Measurements from ENCODE around the gene CAP1. TPM values are rescaled to one million over a fixed set of nuclear protein-coding genes. Genes with fewer than 3 reads are reported as not detected.

Gene CAP1
- total RNA-seq, result 100 to 1,000 TPM; 102 to 154 (median 123) TPM

GRCh38 chr1:40040511-40041465, at the start of gene CAP1:
TSS of gene CAP1 (plus strand) at chr1:40040729. CDS start at chr1:40059347, 18,618 bp downstream.
- peak within 1 kb of the TSS; percentile 95 for H3K27ac ChIP-seq
- WGBS, result 0% methylated on average over 12 of the region's 65 CpGs
- H3K4me1 ChIP-seq, result peaks cover 85% of the 10 kb centered on the region
- peak within 1 kb of the TSS; percentile 78 for H3K4me3 ChIP-seq
- DNase-seq (ENCODE audit: low spot score in 2 of 2), result peak; percentile 99 to 100
- TF ChIP-seq POLR2A (IDR thresholded peaks at IDR 0.05), result no peak
- no peak for TF ChIP-seq EP300 (IDR thresholded peaks at IDR 0.05)
- TF ChIP-seq POLR2AphosphoS5 (IDR thresholded peaks at IDR 0.05), result peak in 1 of 3 donors; percentile 56
- TF ChIP-seq CTCF (IDR thresholded peaks at IDR 0.05), result no peak
- no peaks in the 10 kb centered on the region for H3K9me3 ChIP-seq
- no peaks in the 10 kb centered on the region for H3K27me3 ChIP-seq
- H3K36me3 ChIP-seq, result no peaks in the 10 kb centered on the region

- no peak overlapping the region for H3K27ac ChIP-seq
- H3K27me3 ChIP-seq, result no peaks in the 10 kb centered on the region
- WGBS, result 72% methylated on average over 2 of the region's 2 CpGs
- no peak overlapping the region for H3K4me3 ChIP-seq
- DNase-seq (ENCODE audit: low spot score in 2 of 2), result no peak
- no peaks in the 10 kb centered on the region for H3K9me3 ChIP-seq
- TF ChIP-seq POLR2AphosphoS5 (IDR thresholded peaks at IDR 0.05), result no peak
- no peak for TF ChIP-seq CTCF (IDR thresholded peaks at IDR 0.05)
- no peak for TF ChIP-seq POLR2A (IDR thresholded peaks at IDR 0.05)
- no peak for TF ChIP-seq EP300 (IDR thresholded peaks at IDR 0.05)
- peaks cover 9% of the 10 kb centered on the region for H3K4me1 ChIP-seq
- H3K36me3 ChIP-seq, result no peaks in the 10 kb centered on the region
Observed at GRCh38 chr1:39992234-39992633, 48.3 kb upstream of the CAP1 start.

GRCh38 chr1:39992888-39993287, 47.6 kb upstream of the CAP1 start:
- Histone ChIP-seq H3K9me3 (no peaks in the 10 kb centered on the region), H3K27me3 (no peaks in the 10 kb centered on the region), H3K36me3 (no peaks in the 10 kb centered on the region), H3K4me1 (peaks cover 9% of the 10 kb centered on the region), H3K27ac (no peak overlapping the region), H3K4me3 (no peak overlapping the region)
- TF ChIP-seq POLR2AphosphoS5 (IDR thresholded peaks at IDR 0.05), result no peak
- TF ChIP-seq EP300 (IDR thresholded peaks at IDR 0.05), result no peak
- no peak for TF ChIP-seq POLR2A (IDR thresholded peaks at IDR 0.05)
- 93% methylated on average over 5 of the region's 5 CpGs for WGBS
- DNase-seq (ENCODE audit: low spot score in 2 of 2), result no peak

- Histone ChIP-seq H3K27me3 (no peaks in the 10 kb centered on the region), H3K27ac (no peak overlapping the region), H3K36me3 (no peaks in the 10 kb centered on the region), H3K4me1 (no peaks in the 10 kb centered on the region), H3K4me3 (no peak overlapping the region), H3K9me3 (no peaks in the 10 kb centered on the region)
- DNase-seq (ENCODE audit: low spot score in 2 of 2), result no peak
- TF ChIP-seq EP300 (IDR thresholded peaks at IDR 0.05), result no peak
- TF ChIP-seq POLR2A (IDR thresholded peaks at IDR 0.05), result no peak
- no peak for TF ChIP-seq POLR2AphosphoS5 (IDR thresholded peaks at IDR 0.05)
- no peak for TF ChIP-seq CTCF (IDR thresholded peaks at IDR 0.05)
- 86% methylated on average over 1 of the region's 1 CpG for WGBS
Observed at GRCh38 chr1:39995973-39996393, 44.5 kb upstream of the CAP1 start.

GRCh38 chr1:39996396-39997004, 44.0 kb upstream of the CAP1 start:
- Histone ChIP-seq H3K4me3 (no peak overlapping the region), H3K9me3 (no peaks in the 10 kb centered on the region), H3K27ac (no peak overlapping the region), H3K27me3 (no peaks in the 10 kb centered on the region), H3K4me1 (no peaks in the 10 kb centered on the region), H3K36me3 (no peaks in the 10 kb centered on the region)
- DNase-seq (ENCODE audit: low spot score in 2 of 2), result no peak
- no peak for TF ChIP-seq EP300 (IDR thresholded peaks at IDR 0.05)
- TF ChIP-seq POLR2A (IDR thresholded peaks at IDR 0.05), result no peak
- TF ChIP-seq POLR2AphosphoS5 (IDR thresholded peaks at IDR 0.05), result no peak
- TF ChIP-seq CTCF (IDR thresholded peaks at IDR 0.05), result no peak
